Measurements from ENCODE around the gene CACNA2D3.

The CACNA2D3 gene

GRCh38 chr3:54127499-54128056, 5.2 kb downstream of the CACNA2D3 start:
- H3K4me3 ChIP-seq (ENCODE audit: low read length in 2 of 2): no peak overlapping the region
- H2BK15ac ChIP-seq (ENCODE audit: low read length): no peak overlapping the region
- no peaks in the 10 kb centered on the region for H3K36me3 ChIP-seq (replicated peaks in 1 of 2; ENCODE audit: control insufficient read depth in 2 of 2, insufficient read depth in 2 of 2, low read length in 2 of 2)
- no peak overlapping the region for H3K14ac ChIP-seq (ENCODE audit: low read length)
- no peak overlapping the region for H3K4me2 ChIP-seq (ENCODE audit: insufficient read depth, low read length, poor library complexity, severe bottlenecking)
- no peak overlapping the region for H3K9ac ChIP-seq (ENCODE audit: low read depth, low read length, poor library complexity)
- no peak overlapping the region for H3K18ac ChIP-seq (ENCODE audit: low read length)
- H3K27ac ChIP-seq (replicated peaks; ENCODE audit: low read length): no peak overlapping the region
- no peak overlapping the region for H3K23ac ChIP-seq (ENCODE audit: low read depth, low read length, poor library complexity)
- no peak overlapping the region for H2BK5ac ChIP-seq (ENCODE audit: low read length)
- no peak overlapping the region for H3K4ac ChIP-seq (ENCODE audit: low read length)
- H2AK5ac ChIP-seq (ENCODE audit: low read depth, low read length): no peak overlapping the region
- no peak overlapping the region for H2AFZ ChIP-seq (ENCODE audit: low read length)
- no peak for DNase-seq (ENCODE audit: low spot score)
- peaks cover 5 to 68% (median 26%) of the 10 kb centered on the region in 3 experiments for H3K27me3 ChIP-seq (ENCODE audit: control insufficient read depth in 3 of 3, insufficient read depth in 3 of 3, low read depth in 1 of 3, low read length in 3 of 3)
- no CpG with 5 or more reads among the region's 6 CpGs for WGBS, 2 donors (ENCODE audit: extremely low coverage in 2 of 2, insufficient read length in 2 of 2, insufficient replicate concordance in 1 of 2)
- no peak overlapping the region for H4K8ac ChIP-seq (ENCODE audit: low read depth, low read length)
- H2BK12ac ChIP-seq (ENCODE audit: low read length): no peak overlapping the region
- no peaks in the 10 kb centered on the region for H3K79me1 ChIP-seq (ENCODE audit: low read depth, low read length)
- peaks cover 0 to 3% of the 10 kb centered on the region in 2 donors for H3K4me1 ChIP-seq (ENCODE audit: control insufficient read depth in 2 of 2, insufficient read depth in 1 of 2, low read depth in 1 of 2, low read length in 2 of 2)
- H2BK120ac ChIP-seq (ENCODE audit: low read depth, low read length): no peak overlapping the region
- H3K9me3 ChIP-seq (replicated peaks in 1 of 2; ENCODE audit: control insufficient read depth in 2 of 2, insufficient read depth in 1 of 2, low read depth in 1 of 2, low read length in 2 of 2): no peaks in the 10 kb centered on the region
- no peak overlapping the region for H4K91ac ChIP-seq (ENCODE audit: low read depth, low read length, poor library complexity)

- Histone ChIP-seq H3K4me2 (ENCODE audit: insufficient read depth, low read length, poor library complexity, severe bottlenecking) (no peak overlapping the region), H3K27me3 (ENCODE audit: control insufficient read depth in 3 of 3, insufficient read depth in 3 of 3, low read depth in 1 of 3, low read length in 3 of 3) (peaks cover 0 to 40% (median 0%) of the 10 kb centered on the region in 3 experiments), H2AK5ac (ENCODE audit: low read depth, low read length) (no peak overlapping the region), H3K79me1 (ENCODE audit: low read depth, low read length) (no peaks in the 10 kb centered on the region), H2BK15ac (ENCODE audit: low read length) (no peak overlapping the region), H3K4me1 (ENCODE audit: control insufficient read depth in 2 of 2, insufficient read depth in 1 of 2, low read depth in 1 of 2, low read length in 2 of 2) (no peaks in the 10 kb centered on the region), H2AFZ (ENCODE audit: low read length) (no peak overlapping the region), H3K18ac (ENCODE audit: low read length) (no peak overlapping the region), H2BK120ac (ENCODE audit: low read depth, low read length) (no peak overlapping the region), H3K4ac (ENCODE audit: low read length) (no peak overlapping the region), H2BK5ac (ENCODE audit: low read length) (no peak overlapping the region), H3K36me3 (replicated peaks in 1 of 2; ENCODE audit: control insufficient read depth in 2 of 2, insufficient read depth in 2 of 2, low read length in 2 of 2) (no peaks in the 10 kb centered on the region), H3K4me3 (ENCODE audit: low read length in 2 of 2) (no peak overlapping the region), H3K9me3 (replicated peaks in 1 of 2; ENCODE audit: control insufficient read depth in 2 of 2, insufficient read depth in 1 of 2, low read depth in 1 of 2, low read length in 2 of 2) (no peaks in the 10 kb centered on the region), H3K27ac (replicated peaks; ENCODE audit: low read length) (no peak overlapping the region), H3K9ac (ENCODE audit: low read depth, low read length, poor library complexity) (peak overlapping the region; percentile 45), H3K23ac (ENCODE audit: low read depth, low read length, poor library complexity) (no peak overlapping the region), H3K14ac (ENCODE audit: low read length) (no peak overlapping the region), H4K8ac (ENCODE audit: low read depth, low read length) (no peak overlapping the region), H2BK12ac (ENCODE audit: low read length) (no peak overlapping the region), H4K91ac (ENCODE audit: low read depth, low read length, poor library complexity) (no peak overlapping the region)
- no peak for DNase-seq (ENCODE audit: low spot score)
- WGBS, 2 donors (ENCODE audit: extremely low coverage in 2 of 2, insufficient read length in 2 of 2, insufficient replicate concordance in 1 of 2): no CpG with 5 or more reads among the region's 4 CpGs
Measured at GRCh38 chr3:54131026-54131605, 8.8 kb downstream of the CACNA2D3 start.

DNA sequence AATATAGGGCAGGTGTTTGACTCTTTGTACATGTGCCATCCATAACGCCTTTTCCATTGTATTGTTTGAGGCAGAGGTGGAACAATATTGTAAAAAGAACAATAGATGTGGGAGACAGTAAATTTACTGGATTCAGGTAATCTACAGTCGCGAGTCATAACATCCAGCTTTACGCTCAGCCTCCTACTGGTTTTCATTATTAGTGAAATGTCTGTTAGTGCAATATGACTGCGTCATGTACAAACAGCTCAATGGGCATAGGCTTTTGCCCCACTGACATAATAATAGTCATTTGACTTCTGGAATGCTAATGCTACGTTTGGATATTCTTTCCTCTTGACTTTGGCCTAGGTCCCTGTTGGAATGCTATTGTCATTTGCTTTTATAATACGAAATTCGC, 9.5 kb downstream of the CACNA2D3 start:
- DNase-seq (ENCODE audit: low spot score): no peak
- no peak overlapping the region for H3K18ac ChIP-seq (ENCODE audit: low read length)
- peaks cover 0 to 32% (median 0%) of the 10 kb centered on the region in 3 experiments for H3K27me3 ChIP-seq (ENCODE audit: control insufficient read depth in 3 of 3, insufficient read depth in 3 of 3, low read depth in 1 of 3, low read length in 3 of 3)
- no peak overlapping the region for H3K14ac ChIP-seq (ENCODE audit: low read length)
- H3K23ac ChIP-seq (ENCODE audit: low read depth, low read length, poor library complexity): no peak overlapping the region
- H3K4ac ChIP-seq (ENCODE audit: low read length): no peak overlapping the region
- no peak overlapping the region for H2BK120ac ChIP-seq (ENCODE audit: low read depth, low read length)
- no peaks in the 10 kb centered on the region for H3K79me1 ChIP-seq (ENCODE audit: low read depth, low read length)
- no peak overlapping the region for H2AFZ ChIP-seq (ENCODE audit: low read length)
- no peak overlapping the region for H2BK12ac ChIP-seq (ENCODE audit: low read length)
- H3K9ac ChIP-seq (ENCODE audit: low read depth, low read length, poor library complexity): no peak overlapping the region
- no peak overlapping the region for H4K91ac ChIP-seq (ENCODE audit: low read depth, low read length, poor library complexity)
- no peak overlapping the region for H2BK5ac ChIP-seq (ENCODE audit: low read length)
- no peak overlapping the region for H2AK5ac ChIP-seq (ENCODE audit: low read depth, low read length)
- no peak overlapping the region for H4K8ac ChIP-seq (ENCODE audit: low read depth, low read length)
- H3K9me3 ChIP-seq (replicated peaks in 1 of 2; ENCODE audit: control insufficient read depth in 2 of 2, insufficient read depth in 1 of 2, low read depth in 1 of 2, low read length in 2 of 2): no peaks in the 10 kb centered on the region
- no peak overlapping the region for H2BK15ac ChIP-seq (ENCODE audit: low read length)
- H3K4me2 ChIP-seq (ENCODE audit: insufficient read depth, low read length, poor library complexity, severe bottlenecking): no peak overlapping the region
- no peaks in the 10 kb centered on the region for H3K36me3 ChIP-seq (replicated peaks in 1 of 2; ENCODE audit: control insufficient read depth in 2 of 2, insufficient read depth in 2 of 2, low read length in 2 of 2)
- WGBS, 2 donors (ENCODE audit: extremely low coverage in 2 of 2, insufficient read length in 2 of 2, insufficient replicate concordance in 1 of 2): no CpG with 5 or more reads among the region's 8 CpGs
- H3K4me1 ChIP-seq (ENCODE audit: control insufficient read depth in 2 of 2, insufficient read depth in 1 of 2, low read depth in 1 of 2, low read length in 2 of 2): no peaks in the 10 kb centered on the region
- no peak overlapping the region for H3K27ac ChIP-seq (replicated peaks; ENCODE audit: low read length)
- no peak overlapping the region for H3K4me3 ChIP-seq (ENCODE audit: low read length in 2 of 2)

DNA sequence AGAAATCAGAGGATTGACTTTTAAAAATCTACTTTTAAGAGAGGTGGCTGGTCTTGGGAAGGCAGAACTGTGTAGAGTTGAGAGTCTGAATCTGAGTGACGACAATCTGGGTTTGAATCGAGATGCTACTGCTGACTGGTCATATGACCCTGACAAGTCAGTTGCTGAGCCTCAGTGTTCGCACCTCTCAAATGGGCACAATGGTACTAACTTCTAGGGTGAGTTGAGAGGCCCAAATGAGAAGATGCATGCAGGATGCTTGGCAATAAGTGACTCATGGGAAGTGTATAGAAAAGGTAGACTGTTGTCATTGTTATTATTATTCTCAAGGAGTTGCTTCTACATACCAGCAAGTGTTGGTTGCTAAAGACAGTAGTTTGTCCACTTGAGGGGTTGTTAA, 10.3 kb downstream of the CACNA2D3 start:
- Histone ChIP-seq H3K9ac (ENCODE audit: low read depth, low read length, poor library complexity) (no peak overlapping the region), H3K4me1 (ENCODE audit: control insufficient read depth in 2 of 2, insufficient read depth in 1 of 2, low read depth in 1 of 2, low read length in 2 of 2) (no peaks in the 10 kb centered on the region), H2BK15ac (ENCODE audit: low read length) (no peak overlapping the region), H2AFZ (ENCODE audit: low read length) (no peak overlapping the region), H3K36me3 (replicated peaks in 1 of 2; ENCODE audit: control insufficient read depth in 2 of 2, insufficient read depth in 2 of 2, low read length in 2 of 2) (no peaks in the 10 kb centered on the region), H4K91ac (ENCODE audit: low read depth, low read length, poor library complexity) (no peak overlapping the region), H3K27ac (replicated peaks; ENCODE audit: low read length) (no peak overlapping the region), H2BK12ac (ENCODE audit: low read length) (no peak overlapping the region), H3K4ac (ENCODE audit: low read length) (no peak overlapping the region), H3K4me3 (ENCODE audit: low read length in 2 of 2) (no peak overlapping the region), H3K79me1 (ENCODE audit: low read depth, low read length) (no peaks in the 10 kb centered on the region), H3K23ac (ENCODE audit: low read depth, low read length, poor library complexity) (no peak overlapping the region), H3K27me3 (ENCODE audit: control insufficient read depth in 3 of 3, insufficient read depth in 3 of 3, low read depth in 1 of 3, low read length in 3 of 3) (peaks cover 0 to 24% (median 0%) of the 10 kb centered on the region in 3 experiments), H3K4me2 (ENCODE audit: insufficient read depth, low read length, poor library complexity, severe bottlenecking) (no peak overlapping the region), H4K8ac (ENCODE audit: low read depth, low read length) (no peak overlapping the region), H2AK5ac (ENCODE audit: low read depth, low read length) (no peak overlapping the region), H2BK5ac (ENCODE audit: low read length) (no peak overlapping the region), H3K14ac (ENCODE audit: low read length) (no peak overlapping the region), H2BK120ac (ENCODE audit: low read depth, low read length) (no peak overlapping the region), H3K9me3 (replicated peaks in 1 of 2; ENCODE audit: control insufficient read depth in 2 of 2, insufficient read depth in 1 of 2, low read depth in 1 of 2, low read length in 2 of 2) (no peaks in the 10 kb centered on the region), H3K18ac (ENCODE audit: low read length) (no peak overlapping the region)
- DNase-seq (ENCODE audit: low spot score): no peak
- WGBS, 2 donors (ENCODE audit: extremely low coverage in 2 of 2, insufficient read length in 2 of 2, insufficient replicate concordance in 1 of 2): no CpG with 5 or more reads among the region's 3 CpGs

Measured in neuronal stem cell (in vitro differentiated cells).